ENCODE data around the gene PFN2.
"Not testable (repeated sequence)": the region's sequence is repeated elsewhere in the genome, so short reads cannot be mapped to it uniquely, and the experiment has no call there.

Gene PFN2

GRCh38 chr3:149970716-149971402 lies at the start of gene PFN2:
TSS of gene PFN2 (minus strand) at chr3:149970895. CDS start at chr3:149970856, 39 bp downstream.
- peak; percentile 82 for DNase-seq (ENCODE audit: low read depth)

- no peak for DNase-seq (ENCODE audit: low read depth)
Observed at GRCh38 chr3:150015901-150016300, 45.2 kb upstream of the PFN2 start.

- DNase-seq (ENCODE audit: low read depth) = no peak
Observed at GRCh38 chr3:150014782-150015181, 44.1 kb upstream of the PFN2 start.

GRCh38 chr3:150013801-150014200 lies 43.1 kb upstream of the PFN2 start:
- DNase-seq (ENCODE audit: low read depth) = no peak

- peak; percentile 32 for DNase-seq (ENCODE audit: low read depth)
Observed at GRCh38 chr3:150006794-150007193, 36.1 kb upstream of the PFN2 start.

GRCh38 chr3:150005243-150006112 lies 34.8 kb upstream of the PFN2 start:
- DNase-seq (ENCODE audit: low read depth) = peak; percentile 69

GRCh38 chr3:150000641-150001040 lies 29.9 kb upstream of the PFN2 start:
- peak; percentile 66 for DNase-seq (ENCODE audit: low read depth)

- no peak for DNase-seq (ENCODE audit: low read depth)
Observed at GRCh38 chr3:149999421-149999820, 28.7 kb upstream of the PFN2 start.

- no peak for DNase-seq (ENCODE audit: low read depth)
Observed at GRCh38 chr3:149998946-149999345, 28.3 kb upstream of the PFN2 start.

GRCh38 chr3:149992416-149993058 lies 21.8 kb upstream of the PFN2 start:
- DNase-seq (ENCODE audit: low read depth) = no peak

- DNase-seq (ENCODE audit: low read depth) = peak; percentile 80
Observed at GRCh38 chr3:149990423-149990948, 19.8 kb upstream of the PFN2 start.

GRCh38 chr3:149989307-149989706 lies 18.6 kb upstream of the PFN2 start:
- no peak for DNase-seq (ENCODE audit: low read depth)

- no peak for DNase-seq (ENCODE audit: low read depth)
Observed at GRCh38 chr3:149983628-149984027, 12.9 kb upstream of the PFN2 start.

- not testable (repeated sequence) for DNase-seq (ENCODE audit: low read depth)
Observed at GRCh38 chr3:149983053-149983452, 12.4 kb upstream of the PFN2 start.

GRCh38 chr3:149981979-149982378 lies 11.3 kb upstream of the PFN2 start:
- DNase-seq (ENCODE audit: low read depth) = not testable (repeated sequence)

GRCh38 chr3:149977386-149977785 lies 6.7 kb upstream of the PFN2 start:
- DNase-seq (ENCODE audit: low read depth) = peak; percentile 91

- DNase-seq (ENCODE audit: low read depth) = no peak
Observed at GRCh38 chr3:149975919-149976318, 5.2 kb upstream of the PFN2 start.

- peak; percentile 78 for DNase-seq (ENCODE audit: low read depth)
Observed at GRCh38 chr3:149971403-149972075, 844 bp upstream of the PFN2 start.

- peak; percentile 86 for DNase-seq (ENCODE audit: low read depth)
Observed at GRCh38 chr3:149969940-149970715, 567 bp downstream of the PFN2 start.

GRCh38 chr3:149969110-149969939 lies 1.4 kb downstream of the PFN2 start:
- peak; percentile 90 for DNase-seq (ENCODE audit: low read depth)
